SK-N-SH treated with all-trans-retinoic acid at 6 μM for 48 hours (cell line): ENCODE results near the gene CADM1.

Experiments
- BACH2 ChIP-seq: fragments of 250-450 bp; sonication (Bioruptor Pico); IDR thresholded peaks from 2 replicates; pipeline ENCODE4 v1.9.0; 2021; ENCODE audit warnings: mild to moderate bottlenecking, borderline replicate concordance
- RARB ChIP-seq: fragments of 250-450 bp; sonication (Bioruptor Pico); IDR thresholded peaks from 2 replicates; pipeline ENCODE4 v1.8.0; 2021; ENCODE audit warnings: mild to moderate bottlenecking, moderate library complexity
- SNAI2 ChIP-seq: fragments of 250-450 bp; sonication (Bioruptor Pico); IDR thresholded peaks from 2 replicates; pipeline ENCODE4 v1.5.0; 2020; ENCODE audit warnings: mild to moderate bottlenecking, moderate library complexity
- ZNF565 ChIP-seq: fragments of 450-650 bp; formaldehyde crosslinking; conservative IDR thresholded peaks from 2 replicates; pipeline ENCODE4 v1.5.0; 2020; ENCODE audit warnings: low read depth, mild to moderate bottlenecking, moderate library complexity
- ZNF70 ChIP-seq: fragments of 450-650 bp; formaldehyde crosslinking; IDR thresholded peaks from 2 replicates; pipeline ENCODE4 v1.5.0; 2020; ENCODE audit warnings: mild to moderate bottlenecking, moderate library complexity
- TF ChIP-seq, protein P1 (sequence below): fragments of 250-450 bp; sonication (Bioruptor Pico); IDR thresholded peaks from 2 replicates; pipeline ENCODE4 v1.5.0; 2020; ENCODE audit warnings: mild to moderate bottlenecking, moderate library complexity
- TF ChIP-seq, protein P2 (sequence below): fragments of 250-450 bp; sonication (Bioruptor Pico); IDR thresholded peaks from 2 replicates; pipeline ENCODE4 v1.8.0; 2021; ENCODE audit warnings: low read depth, mild to moderate bottlenecking, moderate library complexity, borderline replicate concordance

DNA sequence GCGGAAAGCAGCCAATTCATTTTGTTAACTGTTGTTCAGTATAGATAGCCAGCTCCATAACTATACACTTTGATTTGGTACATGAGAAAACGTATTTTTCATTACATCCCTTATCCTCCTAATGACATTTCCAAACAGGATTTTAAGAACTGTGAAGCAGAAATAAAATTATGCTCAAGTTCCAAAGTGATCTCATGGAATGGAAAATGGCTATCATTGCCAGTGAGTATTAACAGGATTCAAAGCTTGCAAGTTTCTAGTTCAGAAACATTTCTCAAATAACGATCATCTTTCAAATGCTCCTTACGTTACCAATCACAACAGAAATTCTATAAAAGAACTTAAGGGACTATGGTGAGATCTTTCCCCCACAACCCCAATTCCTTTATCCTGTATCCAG is 53.7 kb downstream of the CADM1 start:
- no peak for TF ChIP-seq RARB (CRISPR knock-in tag)
- TF ChIP-seq, protein P1, sequence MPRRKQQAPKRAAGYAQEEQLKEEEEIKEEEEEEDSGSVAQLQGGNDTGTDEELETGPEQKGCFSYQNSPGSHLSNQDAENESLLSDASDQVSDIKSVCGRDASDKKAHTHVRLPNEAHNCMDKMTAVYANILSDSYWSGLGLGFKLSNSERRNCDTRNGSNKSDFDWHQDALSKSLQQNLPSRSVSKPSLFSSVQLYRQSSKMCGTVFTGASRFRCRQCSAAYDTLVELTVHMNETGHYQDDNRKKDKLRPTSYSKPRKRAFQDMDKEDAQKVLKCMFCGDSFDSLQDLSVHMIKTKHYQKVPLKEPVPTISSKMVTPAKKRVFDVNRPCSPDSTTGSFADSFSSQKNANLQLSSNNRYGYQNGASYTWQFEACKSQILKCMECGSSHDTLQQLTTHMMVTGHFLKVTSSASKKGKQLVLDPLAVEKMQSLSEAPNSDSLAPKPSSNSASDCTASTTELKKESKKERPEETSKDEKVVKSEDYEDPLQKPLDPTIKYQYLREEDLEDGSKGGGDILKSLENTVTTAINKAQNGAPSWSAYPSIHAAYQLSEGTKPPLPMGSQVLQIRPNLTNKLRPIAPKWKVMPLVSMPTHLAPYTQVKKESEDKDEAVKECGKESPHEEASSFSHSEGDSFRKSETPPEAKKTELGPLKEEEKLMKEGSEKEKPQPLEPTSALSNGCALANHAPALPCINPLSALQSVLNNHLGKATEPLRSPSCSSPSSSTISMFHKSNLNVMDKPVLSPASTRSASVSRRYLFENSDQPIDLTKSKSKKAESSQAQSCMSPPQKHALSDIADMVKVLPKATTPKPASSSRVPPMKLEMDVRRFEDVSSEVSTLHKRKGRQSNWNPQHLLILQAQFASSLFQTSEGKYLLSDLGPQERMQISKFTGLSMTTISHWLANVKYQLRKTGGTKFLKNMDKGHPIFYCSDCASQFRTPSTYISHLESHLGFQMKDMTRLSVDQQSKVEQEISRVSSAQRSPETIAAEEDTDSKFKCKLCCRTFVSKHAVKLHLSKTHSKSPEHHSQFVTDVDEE (CRISPR knock-in tag): no peak
- TF ChIP-seq ZNF70 (CRISPR knock-in tag): no peak
- no peak for TF ChIP-seq SNAI2 (CRISPR knock-in tag)
- TF ChIP-seq, protein P2, sequence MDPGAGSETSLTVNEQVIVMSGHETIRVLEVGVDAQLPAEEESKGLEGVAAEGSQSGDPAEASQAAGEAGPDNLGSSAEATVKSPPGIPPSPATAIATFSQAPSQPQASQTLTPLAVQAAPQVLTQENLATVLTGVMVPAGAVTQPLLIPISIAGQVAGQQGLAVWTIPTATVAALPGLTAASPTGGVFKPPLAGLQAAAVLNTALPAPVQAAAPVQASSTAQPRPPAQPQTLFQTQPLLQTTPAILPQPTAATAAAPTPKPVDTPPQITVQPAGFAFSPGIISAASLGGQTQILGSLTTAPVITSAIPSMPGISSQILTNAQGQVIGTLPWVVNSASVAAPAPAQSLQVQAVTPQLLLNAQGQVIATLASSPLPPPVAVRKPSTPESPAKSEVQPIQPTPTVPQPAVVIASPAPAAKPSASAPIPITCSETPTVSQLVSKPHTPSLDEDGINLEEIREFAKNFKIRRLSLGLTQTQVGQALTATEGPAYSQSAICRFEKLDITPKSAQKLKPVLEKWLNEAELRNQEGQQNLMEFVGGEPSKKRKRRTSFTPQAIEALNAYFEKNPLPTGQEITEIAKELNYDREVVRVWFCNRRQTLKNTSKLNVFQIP (CRISPR knock-in tag): no peak
- no peak for TF ChIP-seq BACH2
- no peak for TF ChIP-seq ZNF565 (CRISPR knock-in tag)
